Middle frontal gyrus (tissue), 1 donor: Measurements from ENCODE around the gene TBC1D13.

Experiments
- DNase-seq: peaks from one replicate; pipeline ENCODE4 v3.0.0-alpha.2; 2015; ENCODE audit warnings: low spot score; ENCODE audit errors: extremely low spot score

The TBC1D13 gene

GRCh38 chr9:128820665-128821583, 33.9 kb downstream of the TBC1D13 start:
- DNase-seq = no peak

GRCh38 chr9:128821584-128822406, 34.7 kb downstream of the TBC1D13 start:
- no peak for DNase-seq

GRCh38 chr9:128822407-128823042, 35.5 kb downstream of the TBC1D13 start:
- no peak for DNase-seq

- DNase-seq = no peak
These were observed 36.4 kb downstream of the TBC1D13 start for GRCh38 chr9:128823362-128823902.

- no peak for DNase-seq
These were observed 36.9 kb downstream of the TBC1D13 start for GRCh38 chr9:128823903-128824406.

- no peak for DNase-seq
These were observed 37.9 kb downstream of the TBC1D13 start for GRCh38 chr9:128824911-128825310.

- DNase-seq = no peak
These were observed 39.1 kb downstream of the TBC1D13 start for GRCh38 chr9:128825923-128826700.

GRCh38 chr9:128828267-128828666, 41.2 kb downstream of the TBC1D13 start:
- no peak for DNase-seq

GRCh38 chr9:128828719-128829452, 41.8 kb downstream of the TBC1D13 start:
- no peak for DNase-seq

GRCh38 chr9:128829477-128830251, 42.6 kb downstream of the TBC1D13 start, which contains the start of gene SPOUT1:
Gene SPOUT1, minus strand, starts transcription at chr9:128829794. Its CDS starts 14 bp downstream, at chr9:128829780.
- peak; percentile 82 for DNase-seq

GRCh38 chr9:128833696-128834095, 46.6 kb downstream of the TBC1D13 start:
- no peak for DNase-seq

GRCh38 chr9:128835246-128836210, 48.5 kb downstream of the TBC1D13 start:
- no peak for DNase-seq

GRCh38 chr9:128836509-128837145, 49.6 kb downstream of the TBC1D13 start:
- DNase-seq = no peak

- no peak for DNase-seq
These were observed 51.3 kb downstream of the TBC1D13 start for GRCh38 chr9:128838338-128838737.

GRCh38 chr9:128840524-128840923, 53.5 kb downstream of the TBC1D13 start:
- no peak for DNase-seq

GRCh38 chr9:128841694-128842492, 54.8 kb downstream of the TBC1D13 start:
- no peak for DNase-seq
